ENCODE results near the gene ADAP1.
A peak's percentile ranks its signal among the peaks of the same experiment; 100 is the strongest.
"Not testable (repeated sequence)": the region's sequence is repeated elsewhere in the genome, so short reads cannot be mapped to it uniquely, and the experiment has no call there.

ADAP1 gene

DNA sequence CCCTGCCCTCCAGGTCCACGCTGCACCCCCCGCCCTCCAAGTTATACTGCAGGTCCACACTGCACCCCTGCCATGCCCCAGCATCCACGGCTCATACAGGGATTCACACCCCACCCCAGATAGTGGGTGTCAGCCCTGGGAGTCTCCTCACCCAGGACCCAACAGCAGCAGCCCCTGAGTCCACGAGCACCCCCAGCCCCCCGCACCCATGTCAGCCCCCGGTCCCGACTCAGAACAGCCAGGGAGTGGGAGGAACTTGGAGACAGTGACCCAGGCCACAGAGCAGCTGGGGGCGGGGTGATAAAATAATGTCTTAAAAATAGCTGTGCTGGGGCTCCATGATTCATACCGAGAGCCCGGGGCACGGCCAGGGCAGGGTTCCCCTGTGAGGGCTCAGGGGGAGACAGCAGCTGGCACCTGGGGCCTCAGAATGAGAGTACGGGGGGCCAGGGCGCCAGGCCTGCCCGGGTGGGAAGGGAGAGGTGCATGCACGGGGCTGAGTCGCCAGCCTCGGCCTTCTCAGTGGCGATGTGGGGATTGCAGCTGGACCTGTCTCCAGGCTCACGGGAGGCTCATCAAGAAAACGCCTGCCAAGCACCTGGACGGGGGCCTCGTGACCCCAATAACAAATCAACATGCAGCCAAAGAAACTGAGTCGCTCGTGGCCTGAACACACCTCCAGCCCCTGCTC, 29.8 kb downstream of the ADAP1 start:
- no peak overlapping the region for H3K27ac ChIP-seq
- TF ChIP-seq, protein P1, sequence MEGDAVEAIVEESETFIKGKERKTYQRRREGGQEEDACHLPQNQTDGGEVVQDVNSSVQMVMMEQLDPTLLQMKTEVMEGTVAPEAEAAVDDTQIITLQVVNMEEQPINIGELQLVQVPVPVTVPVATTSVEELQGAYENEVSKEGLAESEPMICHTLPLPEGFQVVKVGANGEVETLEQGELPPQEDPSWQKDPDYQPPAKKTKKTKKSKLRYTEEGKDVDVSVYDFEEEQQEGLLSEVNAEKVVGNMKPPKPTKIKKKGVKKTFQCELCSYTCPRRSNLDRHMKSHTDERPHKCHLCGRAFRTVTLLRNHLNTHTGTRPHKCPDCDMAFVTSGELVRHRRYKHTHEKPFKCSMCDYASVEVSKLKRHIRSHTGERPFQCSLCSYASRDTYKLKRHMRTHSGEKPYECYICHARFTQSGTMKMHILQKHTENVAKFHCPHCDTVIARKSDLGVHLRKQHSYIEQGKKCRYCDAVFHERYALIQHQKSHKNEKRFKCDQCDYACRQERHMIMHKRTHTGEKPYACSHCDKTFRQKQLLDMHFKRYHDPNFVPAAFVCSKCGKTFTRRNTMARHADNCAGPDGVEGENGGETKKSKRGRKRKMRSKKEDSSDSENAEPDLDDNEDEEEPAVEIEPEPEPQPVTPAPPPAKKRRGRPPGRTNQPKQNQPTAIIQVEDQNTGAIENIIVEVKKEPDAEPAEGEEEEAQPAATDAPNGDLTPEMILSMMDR (IDR thresholded peaks at IDR 0.05): no peak
- no peak overlapping the region for H3K4me3 ChIP-seq (ENCODE audit: low read depth in 1 of 2, low read length in 1 of 2)

DNA sequence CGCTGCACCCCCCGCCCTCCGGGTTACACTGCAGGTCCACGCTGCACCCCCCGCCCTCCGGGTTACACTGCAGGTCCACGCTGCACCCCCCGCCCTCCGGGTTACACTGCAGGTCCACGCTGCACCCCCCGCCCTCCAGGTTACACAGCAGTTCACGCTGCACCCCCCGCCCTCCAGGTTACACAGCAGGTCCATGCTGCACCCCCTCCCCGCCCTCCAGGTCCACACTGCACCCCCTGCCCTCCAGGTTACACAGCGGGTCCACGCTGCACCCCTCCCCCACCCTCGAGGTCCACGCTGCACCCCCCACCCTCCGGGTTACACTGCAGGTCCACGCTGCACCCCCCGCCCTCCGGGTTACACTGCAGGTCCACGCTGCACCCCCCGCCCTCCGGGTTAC, 30.4 kb downstream of the ADAP1 start:
- Histone ChIP-seq H3K27me3 (peaks cover 23% of the 10 kb centered on the region), H3K4me1 (ENCODE audit: control insufficient read depth in 1 of 2, insufficient read depth in 1 of 2, low read depth in 1 of 2, low read length in 1 of 2) (peaks cover 29 to 41% of the 10 kb centered on the region in 2 experiments), H3K36me3 (peaks cover 34% of the 10 kb centered on the region)
- not testable (repeated sequence) for H3K27ac ChIP-seq; H3K4me3 ChIP-seq (ENCODE audit: low read depth in 1 of 2, low read length in 1 of 2); H3K9me3 ChIP-seq

More for the DNA sequence above, 29.8 kb downstream of the ADAP1 start:
- Histone ChIP-seq H3K36me3 (peaks cover 30% of the 10 kb centered on the region), H3K9me3 (no peaks in the 10 kb centered on the region), H3K27me3 (peaks cover 23% of the 10 kb centered on the region), H3K4me1 (ENCODE audit: control insufficient read depth in 1 of 2, insufficient read depth in 1 of 2, low read depth in 1 of 2, low read length in 1 of 2) (peaks cover 33 to 41% of the 10 kb centered on the region in 2 experiments)

DNA sequence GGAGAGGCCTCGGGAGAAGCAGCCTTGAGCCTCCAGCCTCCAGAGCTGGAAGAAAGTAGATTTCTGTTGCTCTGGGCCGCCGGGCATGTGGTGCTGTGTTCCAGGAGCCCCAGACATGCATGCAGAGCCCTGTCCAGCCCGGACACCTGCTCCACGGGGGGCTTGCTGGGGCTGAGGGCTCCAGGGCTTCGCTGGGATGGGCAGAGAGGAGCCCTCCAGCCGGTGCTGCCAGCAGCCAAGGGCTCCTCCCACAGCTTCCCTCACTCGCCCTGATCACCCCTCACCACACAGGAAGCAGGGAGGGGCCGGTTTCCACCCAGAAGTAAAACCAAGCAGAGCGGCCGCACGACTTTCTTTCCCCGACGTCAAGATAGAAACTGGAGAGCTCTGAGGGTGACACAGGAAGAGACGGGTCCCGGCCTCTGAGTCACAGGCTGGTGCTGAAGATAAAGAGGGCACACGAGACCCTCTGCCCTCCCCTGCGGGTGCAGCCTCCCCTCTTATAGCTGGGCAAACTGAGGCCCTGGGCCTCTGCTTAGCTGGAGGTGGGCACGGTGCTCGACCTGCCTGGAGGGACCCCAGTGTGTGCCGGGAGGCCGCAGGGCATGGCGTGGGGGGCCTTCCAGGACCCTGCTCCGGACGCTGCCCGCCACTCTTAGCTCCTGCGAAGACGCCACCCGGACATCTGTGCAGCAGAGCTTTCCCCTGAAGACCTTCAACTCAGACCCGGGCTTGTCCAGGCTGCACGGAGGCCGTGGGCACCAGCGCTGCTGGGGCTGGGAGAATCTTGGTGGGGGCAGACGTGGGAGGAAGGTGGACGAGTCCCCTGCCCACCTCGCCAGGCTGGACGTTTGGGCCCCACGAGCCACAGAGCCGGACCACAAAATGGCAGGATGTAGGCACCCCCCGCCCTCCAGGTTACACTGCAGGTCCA, 31.1 kb downstream of the ADAP1 start:
- Histone ChIP-seq H3K9me3 (no peaks in the 10 kb centered on the region), H3K36me3 (peaks cover 35% of the 10 kb centered on the region), H3K4me3 (ENCODE audit: low read depth in 1 of 2, low read length in 1 of 2) (peak overlapping the region; percentile 47 to 57), H3K27me3 (peaks cover 23% of the 10 kb centered on the region), H3K4me1 (ENCODE audit: control insufficient read depth in 1 of 2, insufficient read depth in 1 of 2, low read depth in 1 of 2, low read length in 1 of 2) (peaks cover 22 to 34% of the 10 kb centered on the region in 2 experiments), H3K27ac (peak overlapping the region; percentile 74)
- TF ChIP-seq, protein P1 (IDR thresholded peaks at IDR 0.05): no peak

DNA sequence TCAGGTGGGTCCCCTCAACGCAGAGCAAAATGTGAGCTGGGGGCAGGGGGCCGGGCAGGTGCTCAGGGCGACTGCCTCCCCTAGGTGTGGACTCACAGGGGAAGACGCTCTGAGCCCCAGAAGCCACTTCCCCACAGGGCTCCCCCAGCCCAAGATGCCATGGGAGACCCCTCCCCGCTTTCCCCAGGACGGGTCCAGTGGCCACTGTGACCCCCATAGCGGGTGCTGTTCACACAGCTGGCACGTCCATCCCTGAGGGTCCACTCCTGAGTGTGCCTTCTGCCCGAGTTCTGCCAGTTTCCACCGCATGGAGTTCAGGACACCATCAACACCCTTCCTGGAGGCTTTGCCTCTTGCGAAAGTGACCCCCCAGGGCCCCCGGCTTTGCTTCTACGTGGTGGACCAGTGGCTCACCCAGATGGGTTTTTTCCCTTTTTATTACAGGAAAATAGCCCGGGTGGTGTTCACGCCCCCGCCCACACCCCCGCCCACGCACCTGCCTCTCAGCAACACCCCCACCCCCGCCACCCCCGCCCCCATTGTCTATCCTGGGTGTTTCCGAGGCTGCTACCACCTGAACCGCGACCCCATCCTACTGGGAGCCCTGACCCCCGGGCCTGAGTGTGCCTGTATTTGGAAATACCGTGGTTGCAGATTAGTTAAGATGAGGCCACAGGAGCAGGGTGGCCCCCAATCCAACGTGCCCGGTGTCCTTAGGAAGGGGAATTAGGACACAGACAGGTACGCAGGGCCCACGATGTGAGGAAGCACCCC, 32.0 kb downstream of the ADAP1 start:
- Histone ChIP-seq H3K9me3 (no peaks in the 10 kb centered on the region), H3K27me3 (peaks cover 23% of the 10 kb centered on the region), H3K4me1 (ENCODE audit: control insufficient read depth in 1 of 2, insufficient read depth in 1 of 2, low read depth in 1 of 2, low read length in 1 of 2) (peaks cover 18 to 29% of the 10 kb centered on the region in 2 experiments), H3K4me3 (ENCODE audit: low read depth in 1 of 2, low read length in 1 of 2) (peak overlapping the region; percentile 47 to 57), H3K36me3 (peaks cover 42% of the 10 kb centered on the region), H3K27ac (peak overlapping the region; percentile 74)
- TF ChIP-seq, protein P1 (IDR thresholded peaks at IDR 0.05): no peak

DNA sequence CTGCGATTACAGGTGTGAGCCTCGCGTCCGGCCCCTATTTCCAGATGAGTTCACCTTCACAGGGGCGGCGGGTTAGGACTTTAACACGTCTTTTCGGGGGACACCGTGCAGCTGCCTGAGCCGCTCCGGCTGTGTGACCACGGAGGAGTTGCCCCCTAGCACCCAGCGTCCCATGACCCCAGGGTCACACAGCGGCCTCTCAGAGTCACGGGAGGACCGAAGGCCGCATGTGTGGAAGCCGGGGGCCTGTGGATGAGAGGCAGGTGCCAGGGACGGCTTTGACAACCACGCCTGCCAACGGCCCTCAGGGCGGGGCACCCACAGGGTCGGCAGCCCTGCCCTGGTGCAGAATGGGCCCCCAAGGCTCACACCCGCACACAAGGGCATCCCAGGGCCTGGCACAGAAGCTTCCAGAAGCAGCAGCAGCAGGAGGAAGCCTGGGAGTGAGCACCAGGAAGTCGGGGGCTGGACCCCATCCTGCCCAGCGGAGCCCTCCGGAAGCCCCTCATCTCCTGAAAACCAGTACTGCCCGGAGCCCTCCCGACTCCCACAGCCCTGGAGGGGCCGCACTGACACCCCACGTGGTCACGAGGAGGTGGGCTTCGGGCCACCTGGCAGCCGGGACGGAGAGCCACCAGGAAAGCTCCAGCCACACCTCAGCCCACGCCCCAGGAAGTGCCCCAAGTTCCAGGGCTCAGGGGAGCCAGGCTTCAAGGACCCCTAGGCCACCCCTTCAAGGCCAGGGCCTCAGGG, 32.7 kb downstream of the ADAP1 start:
- peaks cover 42% of the 10 kb centered on the region for H3K36me3 ChIP-seq

More for the DNA sequence above, 32.7 kb downstream of the ADAP1 start:
- no peaks in the 10 kb centered on the region for H3K9me3 ChIP-seq
- TF ChIP-seq, protein P1 (IDR thresholded peaks at IDR 0.05): no peak
- H3K4me1 ChIP-seq (ENCODE audit: control insufficient read depth in 1 of 2, insufficient read depth in 1 of 2, low read depth in 1 of 2, low read length in 1 of 2): peaks cover 18 to 29% of the 10 kb centered on the region in 2 experiments
- no peak overlapping the region for H3K4me3 ChIP-seq (ENCODE audit: low read depth in 1 of 2, low read length in 1 of 2)
- H3K27me3 ChIP-seq: peaks cover 23% of the 10 kb centered on the region
- H3K27ac ChIP-seq: no peak overlapping the region
